HL-60/S4 treated with phorbol 12-myristate 13-acetate at 8.2 ng/mL for 4 days and 3 days (cell line): Measurements from ENCODE around the gene JAGN1.
"Not testable (repeated sequence)": the region's sequence is repeated elsewhere in the genome, so short reads cannot be mapped to it uniquely, and the experiment has no call there.

Source experiments
- in situ Hi-C: fragments of 300-500 bp; cut with MboI; formaldehyde crosslinking; loops from 2 replicates; pipeline ENCODE4 v1.15.0; 2022; ENCODE audit warnings: low sequenced_read_pairs

JAGN1 gene

GRCh38 chr3:9916734-9917680 lies 26.6 kb downstream of the JAGN1 start, which contains the start of gene IL17RC:
TSS of gene IL17RC (plus strand) at chr3:9917098. CDS start at chr3:9917316, 218 bp downstream.
- in situ Hi-C loops, result no loop called here

GRCh38 chr3:9917820-9918219 lies 27.4 kb downstream of the JAGN1 start:
- in situ Hi-C loops, result no loop called here

- in situ Hi-C loops, result no loop called here
These were observed 28.0 kb downstream of the JAGN1 start for GRCh38 chr3:9918261-9919038.

- in situ Hi-C loops, result no loop called here
These were observed 37.7 kb downstream of the JAGN1 start for GRCh38 chr3:9928158-9928557.

- in situ Hi-C loops, result no loop called here
These were observed 40.5 kb downstream of the JAGN1 start for GRCh38 chr3:9930804-9931418.

GRCh38 chr3:9932535-9932842 lies 42.1 kb downstream of the JAGN1 start:
- in situ Hi-C loops, result no loop called here

GRCh38 chr3:9932843-9933560 lies 42.6 kb downstream of the JAGN1 start:
- in situ Hi-C loops, result no loop called here

GRCh38 chr3:9933561-9934234 lies 43.3 kb downstream of the JAGN1 start, which contains the start of gene CRELD1:
TSS of gene CRELD1 (plus strand) at chr3:9933834. CDS start at chr3:9934439, 605 bp downstream.
- in situ Hi-C loops, result no loop called here

- in situ Hi-C loops, result no loop called here
These were observed 43.8 kb downstream of the JAGN1 start for GRCh38 chr3:9934235-9934621.

GRCh38 chr3:9934993-9935392 lies 44.6 kb downstream of the JAGN1 start:
- in situ Hi-C loops, result no loop called here

GRCh38 chr3:9935966-9936510 lies 45.6 kb downstream of the JAGN1 start:
- in situ Hi-C loops, result no loop called here

- in situ Hi-C loops, result no loop called here
These were observed 47.3 kb downstream of the JAGN1 start for GRCh38 chr3:9937486-9938238.

GRCh38 chr3:9938966-9939365 lies 48.6 kb downstream of the JAGN1 start:
- in situ Hi-C loops, result no loop called here

GRCh38 chr3:9939906-9940305 lies 49.5 kb downstream of the JAGN1 start:
- in situ Hi-C loops, result not testable (repeated sequence)

GRCh38 chr3:9940746-9941145 lies 50.3 kb downstream of the JAGN1 start:
- in situ Hi-C loops, result no loop called here

GRCh38 chr3:9942164-9942563 lies 51.8 kb downstream of the JAGN1 start:
- in situ Hi-C loops, result no loop called here

GRCh38 chr3:9942934-9943690 lies 52.7 kb downstream of the JAGN1 start:
- in situ Hi-C loops, result no loop called here
